ENCODE measurements around the gene CEP112. TPM values are rescaled to one million over a fixed set of nuclear protein-coding genes. Genes with fewer than 3 reads are reported as not detected.

Gene CEP112
- total RNA-seq, 1 donor from 2014 or later = 13.9 TPM

- FAIRE-seq (no peak), DNase-seq (ENCODE audit: low read depth) (no peak)
- TF ChIP-seq, protein P1, sequence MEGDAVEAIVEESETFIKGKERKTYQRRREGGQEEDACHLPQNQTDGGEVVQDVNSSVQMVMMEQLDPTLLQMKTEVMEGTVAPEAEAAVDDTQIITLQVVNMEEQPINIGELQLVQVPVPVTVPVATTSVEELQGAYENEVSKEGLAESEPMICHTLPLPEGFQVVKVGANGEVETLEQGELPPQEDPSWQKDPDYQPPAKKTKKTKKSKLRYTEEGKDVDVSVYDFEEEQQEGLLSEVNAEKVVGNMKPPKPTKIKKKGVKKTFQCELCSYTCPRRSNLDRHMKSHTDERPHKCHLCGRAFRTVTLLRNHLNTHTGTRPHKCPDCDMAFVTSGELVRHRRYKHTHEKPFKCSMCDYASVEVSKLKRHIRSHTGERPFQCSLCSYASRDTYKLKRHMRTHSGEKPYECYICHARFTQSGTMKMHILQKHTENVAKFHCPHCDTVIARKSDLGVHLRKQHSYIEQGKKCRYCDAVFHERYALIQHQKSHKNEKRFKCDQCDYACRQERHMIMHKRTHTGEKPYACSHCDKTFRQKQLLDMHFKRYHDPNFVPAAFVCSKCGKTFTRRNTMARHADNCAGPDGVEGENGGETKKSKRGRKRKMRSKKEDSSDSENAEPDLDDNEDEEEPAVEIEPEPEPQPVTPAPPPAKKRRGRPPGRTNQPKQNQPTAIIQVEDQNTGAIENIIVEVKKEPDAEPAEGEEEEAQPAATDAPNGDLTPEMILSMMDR (IDR thresholded peaks at IDR 0.05; ENCODE audit: insufficient read depth, low read depth, low read length) = no peak
- no peak for TF ChIP-seq EZH2 (IDR thresholded peaks at IDR 0.05; ENCODE audit: insufficient read depth, low read length)
- Mint-ChIP-seq H3K9me3 (ENCODE audit: unreplicated experiment) (no peaks in the 10 kb centered on the region), H3K36me3 (ENCODE audit: low read depth, unreplicated experiment) (peaks cover 8% of the 10 kb centered on the region), H3K4me1 (ENCODE audit: low read depth, unreplicated experiment) (no peaks in the 10 kb centered on the region), H3K4me3 (ENCODE audit: unreplicated experiment) (no peak overlapping the region), H3K27me3 (ENCODE audit: low read depth, unreplicated experiment) (no peaks in the 10 kb centered on the region), H3K27ac (ENCODE audit: unreplicated experiment) (no peak overlapping the region)
- H4K20me1 ChIP-seq (ENCODE audit: insufficient read depth, low read length) = no peaks in the 10 kb centered on the region
- H3K36me3 ChIP-seq (ENCODE audit: insufficient read depth, low read length) = no peaks in the 10 kb centered on the region
- no peak overlapping the region for H2AFZ ChIP-seq (ENCODE audit: low read depth, low read length)
- H3K4me1 ChIP-seq (ENCODE audit: insufficient read depth, low read length) = no peaks in the 10 kb centered on the region
- no peaks in the 10 kb centered on the region for H3K9me3 ChIP-seq (ENCODE audit: insufficient read depth, low read depth, low read length)
- H3K4me2 ChIP-seq (ENCODE audit: low read length) = no peak overlapping the region
- no peaks in the 10 kb centered on the region for H3K79me2 ChIP-seq (ENCODE audit: insufficient read depth, low read length)
- no peak overlapping the region for H3K4me3 ChIP-seq (ENCODE audit: insufficient read depth, low read depth, low read length)
- no peak overlapping the region for H3K27ac ChIP-seq (ENCODE audit: low read depth, low read length)
- H3K27me3 ChIP-seq (ENCODE audit: insufficient read depth, low read length) = no peaks in the 10 kb centered on the region
- no peak overlapping the region for H3K9ac ChIP-seq (ENCODE audit: low read length)
These were observed 372.1 kb downstream of the CEP112 start for GRCh38 chr17:65819810-65820209.

GRCh38 chr17:65817951-65818350, 374.0 kb downstream of the CEP112 start:
- Histone ChIP-seq H3K4me2 (ENCODE audit: low read length) (no peak overlapping the region), H3K79me2 (ENCODE audit: insufficient read depth, low read length) (no peaks in the 10 kb centered on the region), H3K36me3 (ENCODE audit: insufficient read depth, low read length) (no peaks in the 10 kb centered on the region), H3K27me3 (ENCODE audit: insufficient read depth, low read length) (no peaks in the 10 kb centered on the region), H3K4me1 (ENCODE audit: insufficient read depth, low read length) (no peaks in the 10 kb centered on the region), H3K9ac (ENCODE audit: low read length) (no peak overlapping the region), H3K9me3 (ENCODE audit: insufficient read depth, low read depth, low read length) (no peaks in the 10 kb centered on the region), H3K27ac (ENCODE audit: low read depth, low read length) (no peak overlapping the region), H3K4me3 (ENCODE audit: insufficient read depth, low read depth, low read length) (no peak overlapping the region), H4K20me1 (ENCODE audit: insufficient read depth, low read length) (no peaks in the 10 kb centered on the region), H2AFZ (ENCODE audit: low read depth, low read length) (no peak overlapping the region)
- no peaks in the 10 kb centered on the region for H3K4me1 Mint-ChIP-seq (ENCODE audit: low read depth, unreplicated experiment)
- H3K9me3 Mint-ChIP-seq (ENCODE audit: unreplicated experiment) = no peaks in the 10 kb centered on the region
- H3K27ac Mint-ChIP-seq (ENCODE audit: unreplicated experiment) = no peak overlapping the region
- DNase-seq (ENCODE audit: low read depth) (no peak), FAIRE-seq (no peak)
- no peaks in the 10 kb centered on the region for H3K27me3 Mint-ChIP-seq (ENCODE audit: low read depth, unreplicated experiment)
- no peak for TF ChIP-seq EZH2 (IDR thresholded peaks at IDR 0.05; ENCODE audit: insufficient read depth, low read length)
- TF ChIP-seq, protein P1 (IDR thresholded peaks at IDR 0.05; ENCODE audit: insufficient read depth, low read depth, low read length) = no peak
- peaks cover 2% of the 10 kb centered on the region for H3K36me3 Mint-ChIP-seq (ENCODE audit: low read depth, unreplicated experiment)
- H3K4me3 Mint-ChIP-seq (ENCODE audit: unreplicated experiment) = no peak overlapping the region

DNA sequence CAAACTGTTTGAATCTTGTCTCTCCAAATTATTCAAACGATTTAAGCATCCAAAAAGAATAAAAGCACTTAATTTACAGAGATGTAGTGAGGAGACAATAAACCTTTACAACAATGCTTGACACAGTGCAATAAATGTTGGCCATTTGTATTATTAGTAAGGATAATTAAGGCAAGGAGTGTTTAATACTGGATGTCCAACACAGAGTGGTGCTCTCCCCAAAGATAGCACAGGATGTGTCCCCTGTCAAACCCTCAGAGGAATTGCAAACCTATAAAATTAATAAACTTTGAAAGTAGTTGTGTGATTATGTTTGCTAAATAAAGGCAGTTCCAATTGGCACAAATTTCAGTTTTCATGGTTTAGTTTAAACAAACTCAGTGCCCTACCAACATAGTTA, 377.5 kb downstream of the CEP112 start:
- Mint-ChIP-seq H3K36me3 (ENCODE audit: low read depth, unreplicated experiment) (no peaks in the 10 kb centered on the region), H3K27ac (ENCODE audit: unreplicated experiment) (no peak overlapping the region), H3K4me3 (ENCODE audit: unreplicated experiment) (no peak overlapping the region), H3K27me3 (ENCODE audit: low read depth, unreplicated experiment) (no peaks in the 10 kb centered on the region), H3K9me3 (ENCODE audit: unreplicated experiment) (no peaks in the 10 kb centered on the region), H3K4me1 (ENCODE audit: low read depth, unreplicated experiment) (no peaks in the 10 kb centered on the region)
- Histone ChIP-seq H3K9ac (ENCODE audit: low read length) (no peak overlapping the region), H2AFZ (ENCODE audit: low read depth, low read length) (no peak overlapping the region), H3K79me2 (ENCODE audit: insufficient read depth, low read length) (no peaks in the 10 kb centered on the region), H3K4me2 (ENCODE audit: low read length) (no peak overlapping the region), H3K27me3 (ENCODE audit: insufficient read depth, low read length) (no peaks in the 10 kb centered on the region), H3K4me3 (ENCODE audit: insufficient read depth, low read depth, low read length) (no peak overlapping the region), H4K20me1 (ENCODE audit: insufficient read depth, low read length) (no peaks in the 10 kb centered on the region), H3K9me3 (ENCODE audit: insufficient read depth, low read depth, low read length) (no peaks in the 10 kb centered on the region), H3K27ac (ENCODE audit: low read depth, low read length) (no peak overlapping the region), H3K4me1 (ENCODE audit: insufficient read depth, low read length) (no peaks in the 10 kb centered on the region), H3K36me3 (ENCODE audit: insufficient read depth, low read length) (no peaks in the 10 kb centered on the region)
- FAIRE-seq (no peak), DNase-seq (ENCODE audit: low read depth) (no peak)
- TF ChIP-seq, protein P1 (IDR thresholded peaks at IDR 0.05; ENCODE audit: insufficient read depth, low read depth, low read length) = no peak
- no peak for TF ChIP-seq EZH2 (IDR thresholded peaks at IDR 0.05; ENCODE audit: insufficient read depth, low read length)

All from astrocyte (in vitro differentiated cells and primary cell).